Measurements from ENCODE around the gene COL18A1.
"Not testable (repeated sequence)": the region's sequence is repeated elsewhere in the genome, so short reads cannot be mapped to it uniquely, and the experiment has no call there.

The COL18A1 gene

GRCh38 chr21:45502006-45502345 is 97.0 kb downstream of the COL18A1 start:
- H3K4me2 ChIP-seq (ENCODE audit: insufficient read depth, low read length): no peak overlapping the region
- no peak overlapping the region for H3K9ac ChIP-seq (ENCODE audit: low read depth, low read length)
- no peaks in the 10 kb centered on the region for H3K36me3 ChIP-seq (ENCODE audit: insufficient read depth, low read length)
- DNase-seq: no peak
- H3K4me1 ChIP-seq (ENCODE audit: insufficient read depth, low read length): no peaks in the 10 kb centered on the region
- H4K20me1 ChIP-seq (ENCODE audit: insufficient read depth, low read length): no peaks in the 10 kb centered on the region
- H3K27ac ChIP-seq (ENCODE audit: low read length): no peak overlapping the region
- no peaks in the 10 kb centered on the region for H3K79me2 ChIP-seq (ENCODE audit: insufficient read depth, low read length)
- no peak overlapping the region for H3K4me3 ChIP-seq (ENCODE audit: low read depth in 1 of 2, low read length in 2 of 2)
- no peak overlapping the region for H2AFZ ChIP-seq (ENCODE audit: low read depth, low read length)
- ATAC-seq (ENCODE audit: insufficient read depth, low read depth): no peak
- H3K9me3 ChIP-seq (ENCODE audit: insufficient read depth, low read length, severe bottlenecking): no peaks in the 10 kb centered on the region
- no peaks in the 10 kb centered on the region for H3K27me3 ChIP-seq (ENCODE audit: insufficient read depth, low read length, poor library complexity)
- no peak for TF ChIP-seq CTCF (IDR thresholded peaks at IDR 0.05; ENCODE audit: borderline replicate concordance, extremely low read depth, low read length, poor library complexity, severe bottlenecking)
- no peak for TF ChIP-seq EZH2 (IDR thresholded peaks at IDR 0.05; ENCODE audit: borderline replicate concordance, low read depth, low read length, severe bottlenecking)

- Histone ChIP-seq H3K9ac (ENCODE audit: low read depth, low read length) (no peak overlapping the region), H3K27ac (ENCODE audit: low read length) (no peak overlapping the region), H3K36me3 (ENCODE audit: insufficient read depth, low read length) (no peaks in the 10 kb centered on the region), H3K27me3 (ENCODE audit: insufficient read depth, low read length, poor library complexity) (no peaks in the 10 kb centered on the region), H3K4me2 (ENCODE audit: insufficient read depth, low read length) (no peak overlapping the region), H3K9me3 (ENCODE audit: insufficient read depth, low read length, severe bottlenecking) (no peaks in the 10 kb centered on the region), H3K79me2 (ENCODE audit: insufficient read depth, low read length) (no peaks in the 10 kb centered on the region), H3K4me3 (ENCODE audit: low read depth in 1 of 2, low read length in 2 of 2) (no peak overlapping the region), H4K20me1 (ENCODE audit: insufficient read depth, low read length) (peaks cover 4% of the 10 kb centered on the region), H2AFZ (ENCODE audit: low read depth, low read length) (no peak overlapping the region), H3K4me1 (ENCODE audit: insufficient read depth, low read length) (no peaks in the 10 kb centered on the region)
- DNase-seq: no peak
- no peak for ATAC-seq (ENCODE audit: insufficient read depth, low read depth)
- TF ChIP-seq CTCF (IDR thresholded peaks at IDR 0.05; ENCODE audit: borderline replicate concordance, extremely low read depth, low read length, poor library complexity, severe bottlenecking) (no peak), EZH2 (IDR thresholded peaks at IDR 0.05; ENCODE audit: borderline replicate concordance, low read depth, low read length, severe bottlenecking) (no peak)
Measured at GRCh38 chr21:45502600-45502999, 97.6 kb downstream of the COL18A1 start.

- H2AFZ ChIP-seq (ENCODE audit: low read depth, low read length); H3K27me3 ChIP-seq (ENCODE audit: insufficient read depth, low read length, poor library complexity); H3K27ac ChIP-seq (ENCODE audit: low read length); H3K9ac ChIP-seq (ENCODE audit: low read depth, low read length); DNase-seq; H3K9me3 ChIP-seq (ENCODE audit: insufficient read depth, low read length, severe bottlenecking); H3K79me2 ChIP-seq (ENCODE audit: insufficient read depth, low read length); ATAC-seq (ENCODE audit: insufficient read depth, low read depth); H4K20me1 ChIP-seq (ENCODE audit: insufficient read depth, low read length); H3K4me1 ChIP-seq (ENCODE audit: insufficient read depth, low read length); H3K36me3 ChIP-seq (ENCODE audit: insufficient read depth, low read length); H3K4me2 ChIP-seq (ENCODE audit: insufficient read depth, low read length); H3K4me3 ChIP-seq (ENCODE audit: low read depth in 1 of 2, low read length in 2 of 2): not testable (repeated sequence)
Measured at GRCh38 chr21:45503226-45503625, 98.3 kb downstream of the COL18A1 start.

- H3K4me1 ChIP-seq (ENCODE audit: insufficient read depth, low read length): no peaks in the 10 kb centered on the region
- H3K9ac ChIP-seq (ENCODE audit: low read depth, low read length): no peak overlapping the region
- H4K20me1 ChIP-seq (ENCODE audit: insufficient read depth, low read length): peaks cover 14% of the 10 kb centered on the region
- H2AFZ ChIP-seq (ENCODE audit: low read depth, low read length): no peak overlapping the region
- H3K79me2 ChIP-seq (ENCODE audit: insufficient read depth, low read length): no peaks in the 10 kb centered on the region
- H3K27me3 ChIP-seq (ENCODE audit: insufficient read depth, low read length, poor library complexity): no peaks in the 10 kb centered on the region
- DNase-seq: no peak
- H3K4me2 ChIP-seq (ENCODE audit: insufficient read depth, low read length): no peak overlapping the region
- H3K9me3 ChIP-seq (ENCODE audit: insufficient read depth, low read length, severe bottlenecking): no peaks in the 10 kb centered on the region
- H3K27ac ChIP-seq (ENCODE audit: low read length): no peak overlapping the region
- no peaks in the 10 kb centered on the region for H3K36me3 ChIP-seq (ENCODE audit: insufficient read depth, low read length)
- ATAC-seq (ENCODE audit: insufficient read depth, low read depth): no peak
- no peak overlapping the region for H3K4me3 ChIP-seq (ENCODE audit: low read depth in 1 of 2, low read length in 2 of 2)
- TF ChIP-seq CTCF (IDR thresholded peaks at IDR 0.05; ENCODE audit: borderline replicate concordance, extremely low read depth, low read length, poor library complexity, severe bottlenecking): no peak
- no peak for TF ChIP-seq EZH2 (IDR thresholded peaks at IDR 0.05; ENCODE audit: borderline replicate concordance, low read depth, low read length, severe bottlenecking)
Measured at GRCh38 chr21:45504021-45504515, 99.1 kb downstream of the COL18A1 start.
